Neural progenitor cell (in vitro differentiated cells): Measurements from ENCODE around the gene MRPS34. TPM values are rescaled to one million over a fixed set of nuclear protein-coding genes. Genes with fewer than 3 reads are reported as not detected.
A peak's percentile ranks its signal among the peaks of the same experiment; 100 is the strongest.

ENCODE experiments used
- DNase-seq: peaks from one replicate; pipeline ENCODE4 v3.0.0-alpha.2; 2016; ENCODE audit warnings: low spot score
- H2AFZ ChIP-seq: fragments of 200-600 bp; sonication (generic); replicated peaks from 2 replicates; pipeline ENCODE4 v1.6.1; 2016; ENCODE audit warnings: antibody characterized with exemption
- H3F3A ChIP-seq: fragments of 200-600 bp; sonication (generic); 2 replicates; pipeline ENCODE4 v1.6.1; 2016; ENCODE audit warnings: antibody characterized with exemption, low read depth
- H3K27ac ChIP-seq: fragments of 200-600 bp; sonication (generic); 2 replicates; pipeline ENCODE4 v1.5.1; 2016; ENCODE audit warnings: mild to moderate bottlenecking
- H3K27me3 ChIP-seq: fragments of 200-600 bp; sonication (generic); 2 replicates; pipeline ENCODE4 v1.6.1; 2016; ENCODE audit warnings: mild to moderate bottlenecking, moderate library complexity
- H3K36me3 ChIP-seq: fragments of 200-600 bp; sonication (generic); 2 replicates; pipeline ENCODE4 v1.5.1; 2016
- H3K4me1 ChIP-seq: fragments of 200-600 bp; sonication (generic); 2 replicates; pipeline ENCODE4 v1.6.1; 2016; ENCODE audit warnings: mixed run types
- H3K4me2 ChIP-seq: fragments of 200-600 bp; sonication (generic); 2 replicates; pipeline ENCODE4 v1.6.1; 2016
- H3K4me3 ChIP-seq: fragments of 200-600 bp; sonication (generic); 2 replicates; pipeline ENCODE4 v1.5.1; 2016
- H3K79me2 ChIP-seq: fragments of 200-600 bp; sonication (generic); 2 replicates; pipeline ENCODE4 v1.6.1; 2016; ENCODE audit warnings: low read depth
- H3K9ac ChIP-seq: fragments of 200-600 bp; sonication (generic); 2 replicates; pipeline ENCODE4 v1.6.1; 2016
- H3K9me3 ChIP-seq: fragments of 200-600 bp; sonication (generic); 2 replicates; pipeline ENCODE4 v1.5.1; 2016; ENCODE audit warnings: low read depth
- H4K20me1 ChIP-seq: fragments of 200-600 bp; sonication (generic); 2 replicates; pipeline ENCODE4 v1.6.1; 2016; ENCODE audit warnings: low read depth
- H3K27ac Mint-ChIP-seq: 3 replicates; pipeline ENCODE4 v1.8.0; 2021; ENCODE audit warnings: mixed read lengths
- H3K27me3 Mint-ChIP-seq: 2 replicates; pipeline ENCODE4 v1.8.0; 2022; ENCODE audit warnings: low read depth, mild to moderate bottlenecking, inconsistent platforms, moderate library complexity, mixed read lengths; ENCODE audit not compliant: insufficient read depth
- H3K36me3 Mint-ChIP-seq: 3 replicates; pipeline ENCODE4 v1.8.0; 2021; ENCODE audit warnings: mixed read lengths
- H3K4me1 Mint-ChIP-seq: 3 replicates; pipeline ENCODE4 v1.8.0; 2021; ENCODE audit warnings: mixed read lengths
- H3K4me3 Mint-ChIP-seq: 3 replicates; pipeline ENCODE4 v1.8.0; 2021; ENCODE audit warnings: mild to moderate bottlenecking, moderate library complexity, mixed read lengths
- H3K9me3 Mint-ChIP-seq: 3 replicates; pipeline ENCODE4 v1.8.0; 2020; ENCODE audit warnings: mixed read lengths
- EZH2 ChIP-seq: fragments of 200-600 bp; sonication (generic); IDR thresholded peaks from 2 replicates; pipeline ENCODE4 v1.6.1; 2017; ENCODE audit warnings: antibody characterized with exemption, mild to moderate bottlenecking, moderate library complexity
- EZH2phosphoT487 ChIP-seq: fragments of 200-600 bp; sonication (generic); IDR thresholded peaks from 2 replicates; pipeline ENCODE4 v1.6.1; 2017; ENCODE audit warnings: antibody characterized with exemption
- total RNA-seq: library from RNA; depleted of rRNA; stranded (reverse); fragments of >200 nt; gene quantifications from 2 replicates; pipeline ENCODE4 v1.2.3, GENCODE V29; 2015; ENCODE audit warnings: low replicate concordance
- TF ChIP-seq, protein P1 (sequence below): fragments of 200-600 bp; sonication (generic); IDR thresholded peaks from 2 replicates; pipeline ENCODE4 v1.5.1; 2017; ENCODE audit warnings: antibody characterized with exemption, mild to moderate bottlenecking

Gene MRPS34
- total RNA-seq, 1 donor from 2014 or later, result 48.4 TPM

DNA sequence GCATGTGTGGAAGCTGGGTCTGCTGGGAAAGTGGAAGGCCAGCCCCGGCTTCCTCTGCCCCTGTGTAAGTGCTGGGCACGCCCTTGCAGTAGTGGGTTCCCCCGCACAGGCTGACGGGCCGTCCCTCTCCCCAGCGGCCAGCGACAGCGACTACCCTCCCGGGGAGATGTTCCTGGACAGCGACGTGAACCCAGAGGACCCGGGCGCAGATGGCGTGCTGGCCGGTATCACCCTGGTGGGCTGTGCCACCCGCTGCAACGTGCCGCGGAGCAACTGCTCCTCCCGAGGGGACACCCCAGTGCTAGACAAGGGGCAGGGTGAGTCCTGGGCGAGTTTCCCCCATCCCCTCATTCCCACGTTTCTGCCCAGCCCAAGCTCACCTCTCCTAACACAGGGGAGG, 7.1 kb downstream of the MRPS34 start:
- Mint-ChIP-seq H3K36me3 (peaks cover 3% of the 10 kb centered on the region), H3K4me1 (no peaks in the 10 kb centered on the region), H3K27ac (no peak overlapping the region), H3K9me3 (no peaks in the 10 kb centered on the region), H3K4me3 (no peak overlapping the region), H3K27me3 (peaks cover 4% of the 10 kb centered on the region)
- H3K27ac ChIP-seq, result no peak overlapping the region
- TF ChIP-seq, protein P1, sequence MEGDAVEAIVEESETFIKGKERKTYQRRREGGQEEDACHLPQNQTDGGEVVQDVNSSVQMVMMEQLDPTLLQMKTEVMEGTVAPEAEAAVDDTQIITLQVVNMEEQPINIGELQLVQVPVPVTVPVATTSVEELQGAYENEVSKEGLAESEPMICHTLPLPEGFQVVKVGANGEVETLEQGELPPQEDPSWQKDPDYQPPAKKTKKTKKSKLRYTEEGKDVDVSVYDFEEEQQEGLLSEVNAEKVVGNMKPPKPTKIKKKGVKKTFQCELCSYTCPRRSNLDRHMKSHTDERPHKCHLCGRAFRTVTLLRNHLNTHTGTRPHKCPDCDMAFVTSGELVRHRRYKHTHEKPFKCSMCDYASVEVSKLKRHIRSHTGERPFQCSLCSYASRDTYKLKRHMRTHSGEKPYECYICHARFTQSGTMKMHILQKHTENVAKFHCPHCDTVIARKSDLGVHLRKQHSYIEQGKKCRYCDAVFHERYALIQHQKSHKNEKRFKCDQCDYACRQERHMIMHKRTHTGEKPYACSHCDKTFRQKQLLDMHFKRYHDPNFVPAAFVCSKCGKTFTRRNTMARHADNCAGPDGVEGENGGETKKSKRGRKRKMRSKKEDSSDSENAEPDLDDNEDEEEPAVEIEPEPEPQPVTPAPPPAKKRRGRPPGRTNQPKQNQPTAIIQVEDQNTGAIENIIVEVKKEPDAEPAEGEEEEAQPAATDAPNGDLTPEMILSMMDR, result no peak
- TF ChIP-seq EZH2phosphoT487, result no peak
- TF ChIP-seq EZH2, result no peak
- no peaks in the 10 kb centered on the region for H3K79me2 ChIP-seq
- no peak overlapping the region for H3K4me2 ChIP-seq
- no peak overlapping the region for H2AFZ ChIP-seq
- no peaks in the 10 kb centered on the region for H3K4me1 ChIP-seq
- H3K9me3 ChIP-seq, result no peaks in the 10 kb centered on the region
- H4K20me1 ChIP-seq, result peaks cover 37% of the 10 kb centered on the region
- no peak overlapping the region for H3K4me3 ChIP-seq
- no peak overlapping the region for H3K9ac ChIP-seq
- no peaks in the 10 kb centered on the region for H3K27me3 ChIP-seq
- H3F3A ChIP-seq, result peaks cover 15% of the 10 kb centered on the region
- DNase-seq, result no peak
- H3K36me3 ChIP-seq, result no peaks in the 10 kb centered on the region

DNA sequence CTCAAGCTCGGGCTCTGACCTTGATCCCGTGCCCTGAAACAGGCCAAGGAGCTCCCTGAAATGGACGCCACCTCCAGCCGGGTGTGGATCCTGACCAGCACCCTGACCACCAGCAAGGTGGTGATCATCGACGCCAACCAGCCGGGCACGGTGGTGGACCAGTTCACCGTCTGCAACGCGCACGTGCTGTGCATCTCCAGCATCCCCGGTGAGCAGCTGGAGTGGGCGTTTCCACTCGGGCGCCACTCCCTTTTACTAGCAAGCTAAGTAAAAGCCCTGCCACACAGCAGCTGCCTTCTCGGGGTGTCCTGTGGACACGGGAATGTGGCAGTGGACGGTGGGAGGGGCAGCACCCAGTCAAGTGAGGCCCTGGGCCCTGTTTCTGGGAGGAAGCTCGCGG, 8.0 kb downstream of the MRPS34 start:
- Mint-ChIP-seq H3K4me3 (no peak overlapping the region), H3K4me1 (no peaks in the 10 kb centered on the region), H3K27ac (no peak overlapping the region), H3K36me3 (peaks cover 3% of the 10 kb centered on the region), H3K27me3 (peaks cover 4% of the 10 kb centered on the region), H3K9me3 (no peaks in the 10 kb centered on the region)
- Histone ChIP-seq H3K4me2 (no peak overlapping the region), H3F3A (peaks cover 9% of the 10 kb centered on the region), H4K20me1 (peaks cover 29% of the 10 kb centered on the region), H3K9me3 (no peaks in the 10 kb centered on the region), H3K79me2 (no peaks in the 10 kb centered on the region), H2AFZ (no peak overlapping the region), H3K27me3 (no peaks in the 10 kb centered on the region), H3K27ac (no peak overlapping the region), H3K36me3 (no peaks in the 10 kb centered on the region), H3K9ac (no peak overlapping the region), H3K4me3 (no peak overlapping the region), H3K4me1 (no peaks in the 10 kb centered on the region)
- no peak for TF ChIP-seq EZH2phosphoT487
- TF ChIP-seq, protein P1, result no peak
- no peak for TF ChIP-seq EZH2
- no peak for DNase-seq

DNA sequence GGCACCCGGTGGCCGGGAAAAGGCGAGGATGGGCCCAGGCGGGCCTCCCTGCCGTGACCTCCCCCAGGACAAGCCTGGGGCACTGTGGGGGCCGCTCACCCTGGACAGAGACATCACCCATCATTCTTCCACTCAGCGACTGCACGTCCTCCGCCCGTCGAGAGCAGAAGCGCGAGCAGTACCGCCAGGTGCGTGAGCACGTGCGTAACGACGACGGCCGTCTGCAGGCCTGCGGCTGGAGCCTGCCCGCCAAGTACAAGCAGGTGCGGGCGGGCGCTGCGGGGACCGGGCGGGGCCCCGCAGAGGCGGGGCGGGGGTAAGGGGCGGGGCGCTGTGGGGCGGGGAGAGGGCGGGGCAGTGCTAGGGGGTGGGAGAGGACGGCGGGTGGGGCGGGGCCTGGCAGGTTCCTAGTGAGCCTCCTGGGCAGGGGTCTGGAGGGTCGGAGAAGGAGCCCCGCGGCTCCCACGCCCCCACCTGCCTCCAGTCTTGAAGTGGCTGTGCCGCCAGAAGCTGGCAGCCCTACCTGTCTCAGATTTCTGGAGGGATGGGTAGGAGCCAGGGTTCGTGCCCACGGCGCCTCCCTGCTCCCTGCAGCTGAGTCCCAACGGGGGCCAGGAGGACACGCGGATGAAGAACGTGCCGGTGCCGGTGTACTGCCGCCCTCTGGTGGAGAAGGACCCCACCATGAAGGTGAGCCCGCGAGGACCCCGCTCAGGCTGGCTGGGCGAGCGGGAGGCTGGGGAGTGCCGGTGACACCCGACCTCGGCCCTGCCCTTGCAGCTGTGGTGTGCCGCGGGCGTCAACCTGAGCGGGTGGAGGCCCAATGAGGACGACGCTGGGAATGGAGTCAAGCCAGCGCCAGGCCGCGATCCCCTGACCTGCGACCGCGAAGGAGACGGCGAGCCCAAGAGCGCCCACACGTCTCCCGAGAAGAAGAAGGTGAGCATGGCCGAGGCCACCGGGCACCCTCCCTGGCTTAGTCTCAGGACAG, 9.1 kb downstream of the MRPS34 start:
- peak; percentile 82 for DNase-seq
- Histone ChIP-seq H3K9ac (no peak overlapping the region), H3K4me1 (no peaks in the 10 kb centered on the region), H3K9me3 (no peaks in the 10 kb centered on the region), H3K36me3 (no peaks in the 10 kb centered on the region), H3K4me2 (peak overlapping the region; percentile 11), H3K27ac (no peak overlapping the region), H3K79me2 (no peaks in the 10 kb centered on the region), H3K27me3 (no peaks in the 10 kb centered on the region), H4K20me1 (peaks cover 18% of the 10 kb centered on the region), H2AFZ (no peak overlapping the region), H3K4me3 (no peak overlapping the region), H3F3A (peaks cover 8% of the 10 kb centered on the region)
- Mint-ChIP-seq H3K27me3 (peaks cover 4% of the 10 kb centered on the region), H3K4me1 (no peaks in the 10 kb centered on the region), H3K4me3 (no peak overlapping the region), H3K36me3 (peaks cover 3% of the 10 kb centered on the region), H3K27ac (no peak overlapping the region), H3K9me3 (no peaks in the 10 kb centered on the region)
- TF ChIP-seq, protein P1, result peak; percentile 69
- no peak for TF ChIP-seq EZH2phosphoT487
- no peak for TF ChIP-seq EZH2
